HCT116 (cell line): Measurements from ENCODE around the gene FRAS1. TPM values are rescaled to one million over a fixed set of nuclear protein-coding genes. Genes with fewer than 3 reads are reported as not detected.

ENCODE experiments used
- ATAC-seq: fragments of 200-7000 bp; cut with Tn5 transposase; 2 replicates; pipeline ENCODE4 v1.9.1; 2020; ENCODE audit warnings: mild to moderate bottlenecking, moderate library complexity
- BruUV-seq: library from RNA; stranded (reverse); fragments of 400-500 nt; replicated peaks from 2 replicates; lab custom pipeline; 2021; lab: Mats Ljungman, UMichigan
- CTCF ChIA-PET: fragments of 300-600 bp; sonication (Branson Sonifier 250); formaldehyde crosslinking; loops from one replicate; lab custom pipeline; 2021; ENCODE audit warnings: antibody characterized with exemption; lab: Charles Lee
- POLR2A ChIA-PET: fragments of 300-600, 350-600 bp; sonication (Branson Sonifier 250); formaldehyde crosslinking; loops from one replicate; lab custom pipeline; 2021; ENCODE audit warnings: antibody characterized with exemption; lab: Charles Lee
- RAD21 ChIA-PET, 2 experiments: fragments of 300-600 bp; sonication (Branson Sonifier 250); formaldehyde crosslinking; loops; one replicate each; lab custom pipeline; 2023; ENCODE audit warnings: low total read pairs in 2 of 2; ENCODE audit not compliant: uncharacterized antibody in 2 of 2, unreplicated experiment in 2 of 2, low non-redundant PET in 1 of 2; lab: Charles Lee
- DNase-seq: peaks from one replicate; pipeline ENCODE4 v3.0.0-alpha.2; 2010; ENCODE audit warnings: low read depth, low spot score
- H2AFZ ChIP-seq: fragments of 200-600 bp; shearing (Covaris generic), sonication (generic); 2 replicates; pipeline ENCODE4 v1.6.1; 2017; ENCODE audit warnings: low read depth, mixed run types, mixed read lengths, antibody characterized with exemption, low read length; ENCODE audit not compliant: poor library complexity, severe bottlenecking
- H3K27ac ChIP-seq: 2 replicates; pipeline ENCODE4 v1.5.1; 2012; ENCODE audit warnings: low read depth, low read length
- H3K27me3 ChIP-seq: fragments of 200-600 bp; sonication (generic); 2 replicates; pipeline ENCODE4 v1.6.1; 2016; ENCODE audit warnings: mixed run types, low read length, mixed read lengths; ENCODE audit not compliant: insufficient read depth
- H3K36me3 ChIP-seq, 2 experiments: fragments of 200-500 bp in 1 of 2; fragments of 200-600 bp in 1 of 2; sonication (Bioruptor generic) in 1 of 2; sonication (generic) in 1 of 2; 2 replicates each; pipeline versions ENCODE4 v1.5.1 to v1.6.1; 2014 to 2016; ENCODE audit warnings: low read length in 2 of 2, inconsistent platforms in 1 of 2, mixed read lengths in 1 of 2, mixed run types in 1 of 2; ENCODE audit not compliant: insufficient read depth in 2 of 2, control insufficient read depth in 1 of 2
- H3K4me1 ChIP-seq, 2 experiments: fragments of 200-600 bp in 1 of 2; sonication (generic) in 1 of 2; 2 replicates each; pipeline versions ENCODE4 v1.5.1 to v1.6.1; 2012 to 2017; ENCODE audit warnings: low read length in 2 of 2, inconsistent platforms in 1 of 2, mild to moderate bottlenecking in 1 of 2, mixed read lengths in 1 of 2, mixed run types in 1 of 2, moderate library complexity in 1 of 2; ENCODE audit not compliant: insufficient read depth in 2 of 2, control insufficient read depth in 1 of 2
- H3K4me2 ChIP-seq: fragments of 200-600 bp; sonication (generic); 2 replicates; pipeline ENCODE4 v1.6.1; 2017; ENCODE audit warnings: mixed run types, low read length, mixed read lengths
- H3K4me3 ChIP-seq, 2 experiments: fragments of 200-600 bp in 1 of 2; sonication (generic) in 1 of 2; replicated peaks in 1 of 2; 2 replicates each; pipeline ENCODE4 v1.5.1; 2011 to 2016; ENCODE audit warnings: low read length in 2 of 2, control low read depth in 1 of 2, low read depth in 1 of 2, mild to moderate bottlenecking in 1 of 2, mixed read lengths in 1 of 2, mixed run types in 1 of 2
- H3K79me2 ChIP-seq: fragments of 200-600 bp; sonication (generic); 2 replicates; pipeline ENCODE4 v1.6.1; 2017; ENCODE audit warnings: mild to moderate bottlenecking, mixed run types, low read length, moderate library complexity, mixed read lengths; ENCODE audit not compliant: insufficient read depth
- H3K9ac ChIP-seq: fragments of 200-600 bp; sonication (generic); 2 replicates; pipeline ENCODE4 v1.6.1; 2016; ENCODE audit warnings: low read length, mixed read lengths
- H3K9me2 ChIP-seq: fragments of 200-600 bp; sonication (generic), shearing (Covaris generic); 2 replicates; pipeline ENCODE4 v1.6.1; 2017; ENCODE audit warnings: mixed run types, mild to moderate bottlenecking, moderate library complexity; ENCODE audit not compliant: insufficient read depth
- H3K9me3 ChIP-seq, 2 experiments: fragments of 200-500 bp in 1 of 2; fragments of 200-600 bp in 1 of 2; sonication (Bioruptor generic) in 1 of 2; sonication (generic) in 1 of 2; 2 replicates each; pipeline ENCODE4 v1.6.1; 2014 to 2017; ENCODE audit warnings: low read length in 2 of 2, mixed read lengths in 2 of 2, inconsistent platforms in 1 of 2, low read depth in 1 of 2, mild to moderate bottlenecking in 1 of 2, mixed run types in 1 of 2, moderate library complexity in 1 of 2; ENCODE audit not compliant: control insufficient read depth in 1 of 2, insufficient read depth in 1 of 2
- H4K20me1 ChIP-seq: fragments of 200-600 bp; sonication (generic), shearing (Covaris generic); 2 replicates; pipeline ENCODE4 v1.6.1; 2017; ENCODE audit warnings: mixed run types, mild to moderate bottlenecking, moderate library complexity; ENCODE audit not compliant: insufficient read depth
- CBX3 ChIP-seq: IDR thresholded peaks from 2 replicates; pipeline ENCODE4 v1.6.1; 2012; ENCODE audit warnings: low read depth
- FOSL1 ChIP-seq: IDR thresholded peaks from 2 replicates; pipeline ENCODE4 v1.6.1; 2012; ENCODE audit warnings: low read depth
- RAD21 ChIP-seq: IDR thresholded peaks from 2 replicates; pipeline ENCODE4 v1.6.1; 2012; ENCODE audit warnings: low read depth, mild to moderate bottlenecking
- TCF7L2 ChIP-seq: IDR thresholded peaks from 2 replicates; pipeline ENCODE4 v1.7.0; 2011; ENCODE audit warnings: borderline replicate concordance, inconsistent platforms; ENCODE audit not compliant: insufficient read depth, insufficient read length; ENCODE audit errors: extremely low read depth
- YY1 ChIP-seq: IDR thresholded peaks from 2 replicates; pipeline ENCODE4 v1.6.1; 2011; ENCODE audit warnings: low read length, low read depth, moderate library complexity, mild to moderate bottlenecking; ENCODE audit not compliant: insufficient replicate concordance; ENCODE audit errors: extremely low read depth
- ZFX ChIP-seq: fragments of 450-650 bp; IDR thresholded peaks from 2 replicates; pipeline ENCODE4 v1.6.1; 2017
- intact Hi-C: fragments of 100-400 bp; cut with micrococcal nuclease; formaldehyde crosslinking; loops from 2 replicates; pipeline ENCODE4 v1.10.0; 2022
- total RNA-seq: library from RNA; stranded (reverse); gene quantifications from one replicate; pipeline ENCODE4 v1.2.1, GENCODE V29; 2021; ENCODE audit not compliant: unreplicated experiment
- TF ChIP-seq, protein P1 (sequence below): IDR thresholded peaks from 2 replicates; pipeline ENCODE4 v1.6.1; 2012; ENCODE audit warnings: low read depth
- TF ChIP-seq, protein P2 (sequence below): IDR thresholded peaks from 2 replicates; pipeline ENCODE4 v1.6.1; 2012
- TF ChIP-seq, protein P3 (sequence below): IDR thresholded peaks from 2 replicates; pipeline ENCODE4 v1.6.1; 2012

Gene FRAS1
- total RNA-seq, 1 experiment from 2014 or later, result 33.5 TPM

DNA sequence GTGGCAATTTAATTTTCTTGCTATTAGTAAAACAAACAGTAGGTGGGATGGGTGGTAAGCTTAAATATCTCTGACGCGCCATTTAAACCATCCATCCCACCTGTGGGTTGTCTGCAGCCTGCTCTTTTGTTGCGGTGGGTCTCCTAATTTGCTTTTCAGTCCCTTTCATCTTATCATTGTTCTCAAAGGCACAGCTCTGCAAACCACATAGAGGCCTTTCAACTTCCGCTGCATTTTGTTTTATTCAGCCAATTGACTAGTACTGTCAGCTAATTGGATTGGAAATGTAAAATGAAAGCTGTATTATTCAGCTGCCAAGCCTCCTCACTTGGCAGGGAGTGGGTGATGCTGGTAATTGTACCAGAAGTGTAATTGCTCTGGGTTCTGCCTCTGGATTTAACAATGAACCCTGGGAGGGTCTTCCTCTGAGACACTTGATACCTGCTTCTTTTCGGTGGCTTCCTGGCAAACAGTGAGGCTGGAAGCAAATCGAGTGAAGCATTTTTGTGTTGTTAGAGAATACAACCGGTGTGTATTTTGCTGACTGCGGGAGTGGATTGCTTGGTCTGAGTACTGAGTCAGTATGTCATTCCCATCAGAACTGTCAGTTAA is 165.6 kb downstream of the FRAS1 start:
- no peak overlapping the region for H3K4me2 ChIP-seq
- no peak for DNase-seq
- TF ChIP-seq TCF7L2 (no peak), ZFX (no peak), RAD21 (no peak), FOSL1 (no peak), YY1 (no peak), CBX3 (no peak)
- TF ChIP-seq, protein P1, sequence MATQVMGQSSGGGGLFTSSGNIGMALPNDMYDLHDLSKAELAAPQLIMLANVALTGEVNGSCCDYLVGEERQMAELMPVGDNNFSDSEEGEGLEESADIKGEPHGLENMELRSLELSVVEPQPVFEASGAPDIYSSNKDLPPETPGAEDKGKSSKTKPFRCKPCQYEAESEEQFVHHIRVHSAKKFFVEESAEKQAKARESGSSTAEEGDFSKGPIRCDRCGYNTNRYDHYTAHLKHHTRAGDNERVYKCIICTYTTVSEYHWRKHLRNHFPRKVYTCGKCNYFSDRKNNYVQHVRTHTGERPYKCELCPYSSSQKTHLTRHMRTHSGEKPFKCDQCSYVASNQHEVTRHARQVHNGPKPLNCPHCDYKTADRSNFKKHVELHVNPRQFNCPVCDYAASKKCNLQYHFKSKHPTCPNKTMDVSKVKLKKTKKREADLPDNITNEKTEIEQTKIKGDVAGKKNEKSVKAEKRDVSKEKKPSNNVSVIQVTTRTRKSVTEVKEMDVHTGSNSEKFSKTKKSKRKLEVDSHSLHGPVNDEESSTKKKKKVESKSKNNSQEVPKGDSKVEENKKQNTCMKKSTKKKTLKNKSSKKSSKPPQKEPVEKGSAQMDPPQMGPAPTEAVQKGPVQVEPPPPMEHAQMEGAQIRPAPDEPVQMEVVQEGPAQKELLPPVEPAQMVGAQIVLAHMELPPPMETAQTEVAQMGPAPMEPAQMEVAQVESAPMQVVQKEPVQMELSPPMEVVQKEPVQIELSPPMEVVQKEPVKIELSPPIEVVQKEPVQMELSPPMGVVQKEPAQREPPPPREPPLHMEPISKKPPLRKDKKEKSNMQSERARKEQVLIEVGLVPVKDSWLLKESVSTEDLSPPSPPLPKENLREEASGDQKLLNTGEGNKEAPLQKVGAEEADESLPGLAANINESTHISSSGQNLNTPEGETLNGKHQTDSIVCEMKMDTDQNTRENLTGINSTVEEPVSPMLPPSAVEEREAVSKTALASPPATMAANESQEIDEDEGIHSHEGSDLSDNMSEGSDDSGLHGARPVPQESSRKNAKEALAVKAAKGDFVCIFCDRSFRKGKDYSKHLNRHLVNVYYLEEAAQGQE, result no peak
- TF ChIP-seq, protein P2, sequence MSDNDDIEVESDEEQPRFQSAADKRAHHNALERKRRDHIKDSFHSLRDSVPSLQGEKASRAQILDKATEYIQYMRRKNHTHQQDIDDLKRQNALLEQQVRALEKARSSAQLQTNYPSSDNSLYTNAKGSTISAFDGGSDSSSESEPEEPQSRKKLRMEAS, result no peak
- TF ChIP-seq, protein P3, sequence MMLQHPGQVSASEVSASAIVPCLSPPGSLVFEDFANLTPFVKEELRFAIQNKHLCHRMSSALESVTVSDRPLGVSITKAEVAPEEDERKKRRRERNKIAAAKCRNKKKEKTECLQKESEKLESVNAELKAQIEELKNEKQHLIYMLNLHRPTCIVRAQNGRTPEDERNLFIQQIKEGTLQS, result no peak
- TF ChIP-seq, all 23 proteins: peak for 0
- Histone ChIP-seq H2AFZ (no peak overlapping the region), H3K79me2 (peaks cover 2% of the 10 kb centered on the region; the same call in 1 of the 2 replicates), H3K36me3 (no peaks in the 10 kb centered on the region), H3K9ac (no peak overlapping the region), H3K4me3 (no peak overlapping the region), H3K4me1 (no peaks in the 10 kb centered on the region), H3K27me3 (no peaks in the 10 kb centered on the region), H3K9me2 (no peaks in the 10 kb centered on the region), H3K27ac (no peak overlapping the region), H3K9me3 (0 out of 4 replicates have a peak, but pooled peaks cover 0 to 6% of the 10 kb centered on the region in 2 experiments), H4K20me1 (no peaks in the 10 kb centered on the region)
- ChIA-PET CTCF (no interaction called here), POLR2A (no interaction called here), RAD21 (no interaction called here)
- intact Hi-C loops, result no loop called here
- ATAC-seq, result no peak
- BruUV-seq, result no TSS peak
